TTC549 (cell line): ENCODE results near the gene GALP.
"Not testable (repeated sequence)": the region's sequence is repeated elsewhere in the genome, so short reads cannot be mapped to it uniquely, and the experiment has no call there.

Experiments
- FAIRE-seq: peaks from 2 replicates; lab custom pipeline; 2012; peaks lifted over from hg19 to GRCh38; lab: Jason Lieb, UNC

Gene GALP

GRCh38 chr19:56193981-56194640, 18.3 kb downstream of the GALP start:
- FAIRE-seq = no peak

- FAIRE-seq = not testable (repeated sequence)
These were observed 21.8 kb downstream of the GALP start, which contains the start of gene ZSCAN5B for GRCh38 chr19:56197646-56198045. Gene ZSCAN5B (minus strand): TSS chr19:56197783. CDS start chr19:56193052, 4,731 bp downstream.

GRCh38 chr19:56199687-56200086, 23.9 kb downstream of the GALP start:
- FAIRE-seq = no peak

GRCh38 chr19:56201973-56202372, 26.2 kb downstream of the GALP start, which contains the start of gene ZSCAN5C:
Gene ZSCAN5C (plus strand): TSS chr19:56202273. CDS start chr19:56205914, 3,641 bp downstream.
- FAIRE-seq = no peak

- not testable (repeated sequence) for FAIRE-seq
These were observed 31.8 kb downstream of the GALP start for GRCh38 chr19:56207581-56207980.

- FAIRE-seq = no peak
These were observed 33.3 kb downstream of the GALP start for GRCh38 chr19:56209091-56209490.

GRCh38 chr19:56210036-56210435, 34.2 kb downstream of the GALP start:
- not testable (repeated sequence) for FAIRE-seq

GRCh38 chr19:56211718-56212117, 35.9 kb downstream of the GALP start:
- FAIRE-seq = no peak

- no peak for FAIRE-seq
These were observed 41.5 kb downstream of the GALP start for GRCh38 chr19:56217039-56217949.

- FAIRE-seq = no peak
These were observed 43.2 kb downstream of the GALP start for GRCh38 chr19:56218961-56219360.

GRCh38 chr19:56221442-56221841, 45.6 kb downstream of the GALP start:
- peak; percentile 11 for FAIRE-seq

- no peak for FAIRE-seq
These were observed 46.0 kb downstream of the GALP start for GRCh38 chr19:56221851-56222250.

GRCh38 chr19:56222901-56223300, 47.1 kb downstream of the GALP start:
- no peak for FAIRE-seq

- FAIRE-seq = no peak
These were observed 47.7 kb downstream of the GALP start for GRCh38 chr19:56223481-56223880.
